Body of pancreas (tissue), 4 donors: ENCODE results near the gene FABP1.

Experiments used
- CTCF ChIP-seq, 7 experiments: fragments of 450-650 bp in 4 of 7; fragments of 200-600 bp in 3 of 7; sonication (generic) in 3 of 7; IDR thresholded peaks; one replicate each; pipeline ENCODE4 v1.5.1; 2016 to 2019; ENCODE audit warnings: antibody characterized with exemption in 7 of 7
- POLR2A ChIP-seq, 3 donors: fragments of 450-650 bp; IDR thresholded peaks; one replicate each; pipeline ENCODE4 v1.6.1; 2016; ENCODE audit warnings: antibody characterized with exemption in 3 of 3, mild to moderate bottlenecking in 2 of 3

- TF ChIP-seq CTCF (IDR thresholded peaks at IDR 0.05) (no peak), POLR2A (IDR thresholded peaks at IDR 0.05) (no peak)
These were observed 17.1 kb upstream of the FABP1 start for GRCh38 chr2:88144914-88145497.
